Measurements from ENCODE around the gene PKIG.

The PKIG gene

GRCh38 chr20:44664131-44664530, 81.8 kb downstream of the PKIG start:
- no peak for DNase-seq (ENCODE audit: low read depth)

GRCh38 chr20:44666066-44666465, 83.7 kb downstream of the PKIG start:
- DNase-seq (ENCODE audit: low read depth), result no peak

Measured in activated gamma-delta T cell treated with anti-CD3 and anti-CD28 coated beads, Interleukin-2, amount 50 U/mL, for 16 hours (primary cell).